Measurements from ENCODE around the gene MCL1.

DNA sequence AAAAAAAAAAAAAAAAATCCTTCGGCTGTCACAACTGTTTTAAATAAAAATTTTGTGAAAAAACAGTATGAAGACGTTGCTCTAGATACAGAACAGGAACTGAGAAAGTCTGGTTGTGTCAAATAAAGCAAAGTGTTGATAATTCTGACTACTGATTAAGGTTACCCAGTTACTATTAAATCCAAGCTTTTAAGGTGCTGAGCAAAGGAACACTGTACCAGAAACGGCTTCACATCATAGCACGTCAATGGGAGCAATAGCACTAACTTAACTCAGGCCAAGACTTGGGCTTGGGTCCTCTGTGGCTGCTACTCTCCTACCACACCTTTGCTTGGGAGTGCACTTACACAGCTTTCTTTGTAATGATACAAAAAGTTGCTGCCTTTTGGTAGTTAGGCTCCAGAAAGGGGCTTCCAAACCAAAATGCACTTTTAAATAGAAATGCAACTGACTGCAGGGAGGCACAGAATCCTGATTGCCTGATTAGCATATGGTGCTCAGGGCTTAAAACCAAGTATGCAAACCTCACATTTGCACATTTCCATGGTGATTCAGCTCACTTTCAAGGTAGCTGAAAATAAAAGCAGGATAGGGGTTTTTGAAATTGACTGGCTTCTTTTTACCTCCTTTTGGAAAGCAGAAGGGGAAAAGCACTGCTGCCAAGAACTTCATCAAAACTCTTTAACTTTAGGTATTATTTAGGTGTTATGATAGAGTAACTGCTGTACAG lies 6.3 kb downstream of the MCL1 start:
- TF ChIP-seq ISL1 (CRISPR knock-in tag; IDR thresholded peaks at IDR 0.05) (no peak), PPARA (CRISPR knock-in tag; IDR thresholded peaks at IDR 0.05; ENCODE audit: borderline replicate concordance) (no peak), ZNF70 (CRISPR knock-in tag; IDR thresholded peaks at IDR 0.05) (no peak), ZC3H10 (CRISPR knock-in tag; IDR thresholded peaks at IDR 0.05) (peak; percentile 51; the same call in 1 of the 2 replicates), ESRRG (CRISPR knock-in tag; IDR thresholded peaks at IDR 0.05) (no peak), ARNTL (CRISPR knock-in tag; IDR thresholded peaks at IDR 0.05; ENCODE audit: borderline replicate concordance, low read depth) (no peak; the same call in 1 of the 2 replicates)
- TF ChIP-seq, protein P1, sequence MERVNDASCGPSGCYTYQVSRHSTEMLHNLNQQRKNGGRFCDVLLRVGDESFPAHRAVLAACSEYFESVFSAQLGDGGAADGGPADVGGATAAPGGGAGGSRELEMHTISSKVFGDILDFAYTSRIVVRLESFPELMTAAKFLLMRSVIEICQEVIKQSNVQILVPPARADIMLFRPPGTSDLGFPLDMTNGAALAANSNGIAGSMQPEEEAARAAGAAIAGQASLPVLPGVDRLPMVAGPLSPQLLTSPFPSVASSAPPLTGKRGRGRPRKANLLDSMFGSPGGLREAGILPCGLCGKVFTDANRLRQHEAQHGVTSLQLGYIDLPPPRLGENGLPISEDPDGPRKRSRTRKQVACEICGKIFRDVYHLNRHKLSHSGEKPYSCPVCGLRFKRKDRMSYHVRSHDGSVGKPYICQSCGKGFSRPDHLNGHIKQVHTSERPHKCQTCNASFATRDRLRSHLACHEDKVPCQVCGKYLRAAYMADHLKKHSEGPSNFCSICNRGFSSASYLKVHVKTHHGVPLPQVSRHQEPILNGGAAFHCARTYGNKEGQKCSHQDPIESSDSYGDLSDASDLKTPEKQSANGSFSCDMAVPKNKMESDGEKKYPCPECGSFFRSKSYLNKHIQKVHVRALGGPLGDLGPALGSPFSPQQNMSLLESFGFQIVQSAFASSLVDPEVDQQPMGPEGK (CRISPR knock-in tag; IDR thresholded peaks at IDR 0.05; ENCODE audit: borderline replicate concordance), result no peak; the same call in 1 of the 2 replicates
- TF ChIP-seq, protein P2, sequence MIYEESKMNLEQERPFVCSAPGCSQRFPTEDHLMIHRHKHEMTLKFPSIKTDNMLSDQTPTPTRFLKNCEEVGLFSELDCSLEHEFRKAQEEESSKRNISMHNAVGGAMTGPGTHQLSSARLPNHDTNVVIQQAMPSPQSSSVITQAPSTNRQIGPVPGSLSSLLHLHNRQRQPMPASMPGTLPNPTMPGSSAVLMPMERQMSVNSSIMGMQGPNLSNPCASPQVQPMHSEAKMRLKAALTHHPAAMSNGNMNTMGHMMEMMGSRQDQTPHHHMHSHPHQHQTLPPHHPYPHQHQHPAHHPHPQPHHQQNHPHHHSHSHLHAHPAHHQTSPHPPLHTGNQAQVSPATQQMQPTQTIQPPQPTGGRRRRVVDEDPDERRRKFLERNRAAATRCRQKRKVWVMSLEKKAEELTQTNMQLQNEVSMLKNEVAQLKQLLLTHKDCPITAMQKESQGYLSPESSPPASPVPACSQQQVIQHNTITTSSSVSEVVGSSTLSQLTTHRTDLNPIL (CRISPR knock-in tag; IDR thresholded peaks at IDR 0.05; ENCODE audit: low read depth), result no peak
